ENCODE data around the gene NAALADL2. TPM values are rescaled to one million over a fixed set of nuclear protein-coding genes. Genes with fewer than 3 reads are reported as not detected.

Gene NAALADL2
- total and polyA plus RNA-seq, 2 donors (not counting 1 experiment from before 2014, with no cell fraction given): 8.8 to 11.6 TPM

- Histone ChIP-seq H3K36me3 (ENCODE audit: control insufficient read depth, insufficient read depth, low read length) (no peaks in the 10 kb centered on the region), H3K9me3 (ENCODE audit: control insufficient read depth, insufficient read depth, low read depth, low read length) (no peaks in the 10 kb centered on the region), H4K20me1 (ENCODE audit: control insufficient read depth, extremely low read depth, insufficient read depth, low read length) (no peaks in the 10 kb centered on the region), H3K27me3 (ENCODE audit: control insufficient read depth, insufficient read depth, low read length) (no peaks in the 10 kb centered on the region), H3K27ac (ENCODE audit: insufficient read depth, low read length) (no peak overlapping the region), H3K4me2 (ENCODE audit: extremely low read depth, insufficient read depth, low read length) (no peak overlapping the region), H3K4me1 (ENCODE audit: control insufficient read depth, extremely low read depth, insufficient read depth, low read length) (no peaks in the 10 kb centered on the region), H3K79me2 (ENCODE audit: control insufficient read depth, insufficient read depth, low read length) (no peaks in the 10 kb centered on the region), H3K9ac (ENCODE audit: insufficient read depth, low read length) (no peak overlapping the region), H2AFZ (ENCODE audit: low read length) (no peak overlapping the region), H3K4me3 (replicated peaks in 1 of 4; ENCODE audit: control extremely low read depth in 1 of 4, insufficient read depth in 1 of 4, low read depth in 3 of 4, low read length in 4 of 4) (no peak overlapping the region)
- TF ChIP-seq, protein P1, sequence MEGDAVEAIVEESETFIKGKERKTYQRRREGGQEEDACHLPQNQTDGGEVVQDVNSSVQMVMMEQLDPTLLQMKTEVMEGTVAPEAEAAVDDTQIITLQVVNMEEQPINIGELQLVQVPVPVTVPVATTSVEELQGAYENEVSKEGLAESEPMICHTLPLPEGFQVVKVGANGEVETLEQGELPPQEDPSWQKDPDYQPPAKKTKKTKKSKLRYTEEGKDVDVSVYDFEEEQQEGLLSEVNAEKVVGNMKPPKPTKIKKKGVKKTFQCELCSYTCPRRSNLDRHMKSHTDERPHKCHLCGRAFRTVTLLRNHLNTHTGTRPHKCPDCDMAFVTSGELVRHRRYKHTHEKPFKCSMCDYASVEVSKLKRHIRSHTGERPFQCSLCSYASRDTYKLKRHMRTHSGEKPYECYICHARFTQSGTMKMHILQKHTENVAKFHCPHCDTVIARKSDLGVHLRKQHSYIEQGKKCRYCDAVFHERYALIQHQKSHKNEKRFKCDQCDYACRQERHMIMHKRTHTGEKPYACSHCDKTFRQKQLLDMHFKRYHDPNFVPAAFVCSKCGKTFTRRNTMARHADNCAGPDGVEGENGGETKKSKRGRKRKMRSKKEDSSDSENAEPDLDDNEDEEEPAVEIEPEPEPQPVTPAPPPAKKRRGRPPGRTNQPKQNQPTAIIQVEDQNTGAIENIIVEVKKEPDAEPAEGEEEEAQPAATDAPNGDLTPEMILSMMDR (conservative IDR thresholded peaks at IDR 0.05 in 1 of 2, IDR thresholded peaks at IDR 0.05 in 1 of 2; ENCODE audit: low read depth in 1 of 2, low read length in 2 of 2): no peak
- TF ChIP-seq EZH2 (IDR thresholded peaks at IDR 0.05; ENCODE audit: low read length, missing control alignments): no peak
- peak in 1 of 2 donors; percentile 3 for DNase-seq (ENCODE audit: low read depth in 2 of 2)
Observed at GRCh38 chr3:174822320-174822719, 36.8 kb upstream of the NAALADL2 start.

DNA sequence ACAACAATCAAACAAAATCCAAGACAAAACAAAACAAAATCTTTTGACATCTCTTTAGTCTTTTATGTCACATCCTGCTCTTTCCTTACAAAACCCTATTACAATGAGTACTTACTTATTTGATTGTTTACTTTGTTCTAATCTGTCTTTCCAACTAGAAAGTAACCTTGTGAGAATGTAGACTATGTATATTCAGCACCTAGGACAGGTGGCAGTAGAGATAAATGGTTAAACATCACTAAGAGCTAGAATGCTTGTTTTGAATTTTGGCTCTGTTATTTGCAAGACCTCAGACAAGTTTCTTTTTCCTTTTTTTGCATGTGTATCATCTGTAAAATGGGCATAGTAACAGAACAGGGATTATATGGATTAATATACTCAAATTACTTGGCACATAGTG, 33.1 kb upstream of the NAALADL2 start:
- Histone ChIP-seq H3K9ac (ENCODE audit: insufficient read depth, low read length) (no peak overlapping the region), H3K79me2 (ENCODE audit: control insufficient read depth, insufficient read depth, low read length) (no peaks in the 10 kb centered on the region), H3K4me2 (ENCODE audit: extremely low read depth, insufficient read depth, low read length) (no peak overlapping the region), H4K20me1 (ENCODE audit: control insufficient read depth, extremely low read depth, insufficient read depth, low read length) (no peaks in the 10 kb centered on the region), H3K4me3 (replicated peaks in 1 of 4; ENCODE audit: control extremely low read depth in 1 of 4, insufficient read depth in 1 of 4, low read depth in 3 of 4, low read length in 4 of 4) (no peak overlapping the region), H3K9me3 (ENCODE audit: control insufficient read depth, insufficient read depth, low read depth, low read length) (no peaks in the 10 kb centered on the region), H3K27ac (ENCODE audit: insufficient read depth, low read length) (no peak overlapping the region), H3K4me1 (ENCODE audit: control insufficient read depth, extremely low read depth, insufficient read depth, low read length) (no peaks in the 10 kb centered on the region), H2AFZ (ENCODE audit: low read length) (no peak overlapping the region), H3K36me3 (ENCODE audit: control insufficient read depth, insufficient read depth, low read length) (no peaks in the 10 kb centered on the region), H3K27me3 (ENCODE audit: control insufficient read depth, insufficient read depth, low read length) (no peaks in the 10 kb centered on the region)
- TF ChIP-seq EZH2 (IDR thresholded peaks at IDR 0.05; ENCODE audit: low read length, missing control alignments): no peak
- TF ChIP-seq, protein P1 (conservative IDR thresholded peaks at IDR 0.05 in 1 of 2, IDR thresholded peaks at IDR 0.05 in 1 of 2; ENCODE audit: low read depth in 1 of 2, low read length in 2 of 2): no peak
- DNase-seq (ENCODE audit: low read depth in 2 of 2): no peak

DNA sequence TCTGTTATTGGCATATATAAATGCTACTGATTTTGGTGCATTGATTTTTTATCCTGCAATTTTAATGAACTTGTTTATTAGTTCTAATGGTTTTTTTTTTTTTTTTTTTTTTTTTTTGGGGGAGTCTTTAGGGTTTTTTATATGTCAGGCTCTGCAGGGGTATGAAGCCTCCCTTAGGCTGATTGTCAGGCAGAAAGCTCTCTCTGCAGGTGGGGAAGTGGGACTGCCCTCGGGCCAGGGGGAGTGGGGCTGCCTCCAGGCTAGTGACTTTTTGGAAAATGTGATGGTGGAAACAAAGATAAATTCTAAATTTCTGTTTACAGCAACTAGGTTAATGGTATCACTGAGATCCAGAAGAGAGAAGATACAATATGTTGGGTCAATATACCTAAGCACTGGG, 14.4 kb upstream of the NAALADL2 start:
- Histone ChIP-seq H2AFZ (ENCODE audit: low read length) (no peak overlapping the region), H3K4me1 (ENCODE audit: control insufficient read depth, extremely low read depth, insufficient read depth, low read length) (no peaks in the 10 kb centered on the region), H3K4me3 (replicated peaks in 1 of 4; ENCODE audit: control extremely low read depth in 1 of 4, insufficient read depth in 1 of 4, low read depth in 3 of 4, low read length in 4 of 4) (no peak overlapping the region), H3K36me3 (ENCODE audit: control insufficient read depth, insufficient read depth, low read length) (no peaks in the 10 kb centered on the region), H3K9me3 (ENCODE audit: control insufficient read depth, insufficient read depth, low read depth, low read length) (no peaks in the 10 kb centered on the region), H3K9ac (ENCODE audit: insufficient read depth, low read length) (no peak overlapping the region), H4K20me1 (ENCODE audit: control insufficient read depth, extremely low read depth, insufficient read depth, low read length) (no peaks in the 10 kb centered on the region), H3K27me3 (ENCODE audit: control insufficient read depth, insufficient read depth, low read length) (no peaks in the 10 kb centered on the region), H3K79me2 (ENCODE audit: control insufficient read depth, insufficient read depth, low read length) (no peaks in the 10 kb centered on the region), H3K4me2 (ENCODE audit: extremely low read depth, insufficient read depth, low read length) (no peak overlapping the region), H3K27ac (ENCODE audit: insufficient read depth, low read length) (no peak overlapping the region)
- no peak for DNase-seq (ENCODE audit: low read depth in 2 of 2)
- no peak for TF ChIP-seq EZH2 (IDR thresholded peaks at IDR 0.05; ENCODE audit: low read length, missing control alignments)
- TF ChIP-seq, protein P1 (conservative IDR thresholded peaks at IDR 0.05 in 1 of 2, IDR thresholded peaks at IDR 0.05 in 1 of 2; ENCODE audit: low read depth in 1 of 2, low read length in 2 of 2): no peak
